Measurements from ENCODE around the gene MCL1. TPM values are rescaled to one million over a fixed set of nuclear protein-coding genes. Genes with fewer than 3 reads are reported as not detected.
A peak's percentile ranks its signal among the peaks of the same experiment; 100 is the strongest.

MCL1 gene
- total and polyA plus RNA-seq, 4 donors, result 109 to 336 (median 300) TPM

DNA sequence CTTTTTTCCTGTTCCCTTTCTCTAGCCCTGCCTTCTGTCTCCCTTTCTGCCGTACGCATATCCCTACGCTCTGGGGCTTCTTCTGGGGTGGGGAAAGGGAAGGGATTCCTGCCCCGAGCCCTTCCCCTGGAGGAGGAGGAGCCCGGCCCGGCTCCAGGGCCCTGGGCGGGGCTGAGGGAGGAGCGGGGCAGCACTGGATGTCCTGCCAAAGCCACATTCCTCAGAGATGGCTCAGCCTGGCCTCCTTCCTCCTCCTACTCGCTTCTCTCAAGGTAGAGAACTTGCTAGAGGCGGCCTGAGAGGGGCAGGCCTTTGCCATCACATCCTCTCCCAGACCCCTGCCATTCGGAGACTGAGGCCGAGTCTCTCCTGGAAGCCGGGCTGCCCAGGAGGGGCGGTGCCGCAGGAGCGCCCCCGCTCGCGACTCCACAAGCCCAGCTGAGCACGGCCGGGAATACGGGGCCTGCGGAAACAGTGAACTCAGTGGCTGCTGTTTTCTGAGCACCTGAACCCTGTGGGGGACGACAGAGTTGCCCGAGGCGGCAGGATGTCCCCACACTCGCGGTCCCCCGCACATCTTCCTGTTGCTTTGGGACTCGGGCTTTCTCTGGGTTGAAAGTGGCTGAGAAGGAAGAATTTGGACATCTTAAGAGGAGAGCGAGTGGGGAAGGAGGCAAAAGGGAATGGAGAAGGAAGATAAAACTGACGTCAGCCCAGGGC, 18.0 kb downstream of the MCL1 start:
- H3K9me3 ChIP-seq (ENCODE audit: control insufficient read depth in 4 of 4, insufficient read depth in 3 of 4, low read length in 3 of 4), result no peaks in the 10 kb centered on the region
- peak overlapping the region; percentile 96 to 99 for H3K27ac ChIP-seq (ENCODE audit: low read depth in 1 of 2, low read length in 1 of 2)
- H3K4me1 ChIP-seq (ENCODE audit: control insufficient read depth in 5 of 5, insufficient read depth in 5 of 5, low read length in 5 of 5), result peaks cover 19 to 43% (median 28%) of the 10 kb centered on the region in 5 donors
- no peaks in the 10 kb centered on the region for H3K27me3 ChIP-seq (ENCODE audit: control insufficient read depth in 3 of 3, insufficient read depth in 3 of 3, low read length in 2 of 3)
- H3K36me3 ChIP-seq (ENCODE audit: control insufficient read depth in 4 of 4, insufficient read depth in 4 of 4, low read length in 4 of 4), result peaks cover 0 to 15% (median 2%) of the 10 kb centered on the region in 4 donors
- TF ChIP-seq, protein P1, sequence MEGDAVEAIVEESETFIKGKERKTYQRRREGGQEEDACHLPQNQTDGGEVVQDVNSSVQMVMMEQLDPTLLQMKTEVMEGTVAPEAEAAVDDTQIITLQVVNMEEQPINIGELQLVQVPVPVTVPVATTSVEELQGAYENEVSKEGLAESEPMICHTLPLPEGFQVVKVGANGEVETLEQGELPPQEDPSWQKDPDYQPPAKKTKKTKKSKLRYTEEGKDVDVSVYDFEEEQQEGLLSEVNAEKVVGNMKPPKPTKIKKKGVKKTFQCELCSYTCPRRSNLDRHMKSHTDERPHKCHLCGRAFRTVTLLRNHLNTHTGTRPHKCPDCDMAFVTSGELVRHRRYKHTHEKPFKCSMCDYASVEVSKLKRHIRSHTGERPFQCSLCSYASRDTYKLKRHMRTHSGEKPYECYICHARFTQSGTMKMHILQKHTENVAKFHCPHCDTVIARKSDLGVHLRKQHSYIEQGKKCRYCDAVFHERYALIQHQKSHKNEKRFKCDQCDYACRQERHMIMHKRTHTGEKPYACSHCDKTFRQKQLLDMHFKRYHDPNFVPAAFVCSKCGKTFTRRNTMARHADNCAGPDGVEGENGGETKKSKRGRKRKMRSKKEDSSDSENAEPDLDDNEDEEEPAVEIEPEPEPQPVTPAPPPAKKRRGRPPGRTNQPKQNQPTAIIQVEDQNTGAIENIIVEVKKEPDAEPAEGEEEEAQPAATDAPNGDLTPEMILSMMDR (IDR thresholded peaks at IDR 0.05; ENCODE audit: control extremely low read depth, extremely low read depth), result no peak
- peak overlapping the region; percentile 47 for H3K4me3 ChIP-seq
- DNase-seq (peak; percentile 97 to 98 (median 98)), ATAC-seq (ENCODE audit: insufficient read depth, low FRiP score) (peak; percentile 82)
- peak overlapping the region; percentile 92 to 98 for H3K9ac ChIP-seq (ENCODE audit: insufficient read depth in 1 of 2, low read length in 2 of 2)
- 0 to 1% methylated on average over 32 of the region's 32 CpGs for WGBS, 2 donors

DNA sequence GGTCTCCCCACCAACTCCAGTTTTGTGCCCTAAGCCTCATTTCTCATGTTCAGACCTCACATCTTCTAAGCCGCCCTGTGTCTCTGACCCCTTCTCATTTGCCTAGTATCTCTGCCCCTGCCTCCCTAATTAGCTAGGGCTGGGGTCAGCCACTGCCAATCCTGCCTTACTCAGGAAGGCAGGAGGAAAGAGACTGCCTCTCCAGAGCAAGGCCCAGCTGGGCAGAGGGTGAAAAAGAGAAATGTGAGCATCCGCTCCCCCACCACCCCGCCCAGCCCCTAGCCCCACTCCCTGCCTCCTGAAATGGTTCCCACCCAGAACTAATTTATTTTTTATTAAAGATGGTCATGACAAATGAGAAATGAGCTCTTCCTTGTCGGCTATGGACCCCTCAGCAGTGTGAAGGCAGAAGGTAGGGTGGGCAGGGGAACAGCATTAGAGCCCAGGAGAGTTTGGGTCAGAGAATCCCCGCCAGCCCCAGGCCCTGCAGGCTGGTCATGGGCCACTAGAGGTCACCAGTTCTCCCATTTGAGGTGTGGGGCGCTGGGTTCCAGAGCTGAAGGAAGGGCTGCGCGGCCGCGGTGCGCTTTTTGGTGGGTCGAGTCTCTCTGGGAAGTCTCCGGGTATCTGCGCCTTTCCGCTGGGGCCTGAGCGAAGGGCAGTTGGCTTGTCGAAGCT, 18.7 kb downstream of the MCL1 start:
- H3K27ac ChIP-seq (ENCODE audit: low read depth in 1 of 2, low read length in 1 of 2), result peak overlapping the region; percentile 93 to 96
- peak overlapping the region; percentile 47 for H3K4me3 ChIP-seq
- peak in 2 of 3 donors; percentile 91 to 93 for DNase-seq
- TF ChIP-seq, protein P1 (IDR thresholded peaks at IDR 0.05; ENCODE audit: control extremely low read depth, extremely low read depth), result peak; percentile 72
- peaks cover 19 to 42% (median 28%) of the 10 kb centered on the region in 5 donors for H3K4me1 ChIP-seq (ENCODE audit: control insufficient read depth in 5 of 5, insufficient read depth in 5 of 5, low read length in 5 of 5)
- H3K9me3 ChIP-seq (ENCODE audit: control insufficient read depth in 4 of 4, insufficient read depth in 3 of 4, low read length in 3 of 4), result no peaks in the 10 kb centered on the region
- peak; percentile 46 for ATAC-seq (ENCODE audit: insufficient read depth, low FRiP score)
- 17% methylated on average over 17 of the region's 17 CpGs for WGBS, 2 donors
- peak overlapping the region; percentile 90 to 92 for H3K9ac ChIP-seq (ENCODE audit: insufficient read depth in 1 of 2, low read length in 2 of 2)
- H3K27me3 ChIP-seq (ENCODE audit: control insufficient read depth in 3 of 3, insufficient read depth in 3 of 3, low read length in 2 of 3), result no peaks in the 10 kb centered on the region
- H3K36me3 ChIP-seq (ENCODE audit: control insufficient read depth in 4 of 4, insufficient read depth in 4 of 4, low read length in 4 of 4), result peaks cover 0 to 15% (median 3%) of the 10 kb centered on the region in 4 donors

DNA sequence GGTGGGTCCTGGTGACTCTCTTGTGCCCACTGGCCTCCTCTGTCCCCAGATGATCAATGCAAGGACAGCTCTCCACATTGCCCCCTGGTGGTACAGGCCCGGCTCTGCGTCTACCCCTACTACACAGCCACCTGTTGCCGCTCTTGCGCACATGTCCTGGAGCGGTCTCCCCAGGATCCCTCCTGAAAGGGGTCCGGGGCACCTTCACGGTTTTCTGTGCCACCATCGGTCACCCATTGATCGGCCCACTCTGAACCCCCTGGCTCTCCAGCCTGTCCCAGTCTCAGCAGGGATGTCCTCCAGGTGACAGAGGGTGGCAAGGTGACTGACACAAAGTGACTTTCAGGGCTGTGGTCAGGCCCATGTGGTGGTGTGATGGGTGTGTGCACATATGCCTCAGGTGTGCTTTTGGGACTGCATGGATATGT, 19.4 kb downstream of the MCL1 start:
- H3K4me3 ChIP-seq, result no peak overlapping the region
- 24 to 31% methylated on average over 9 of the region's 9 CpGs for WGBS, 2 donors
- ATAC-seq (ENCODE audit: insufficient read depth, low FRiP score), result no peak

More for the DNA sequence above, 19.4 kb downstream of the MCL1 start:
- Histone ChIP-seq H3K27me3 (ENCODE audit: control insufficient read depth in 3 of 3, insufficient read depth in 3 of 3, low read length in 2 of 3) (no peaks in the 10 kb centered on the region), H3K9ac (ENCODE audit: insufficient read depth in 1 of 2, low read length in 2 of 2) (peak overlapping the region in 1 of 2 donors; percentile 61), H3K9me3 (ENCODE audit: control insufficient read depth in 4 of 4, insufficient read depth in 3 of 4, low read length in 3 of 4) (no peaks in the 10 kb centered on the region), H3K27ac (ENCODE audit: low read depth in 1 of 2, low read length in 1 of 2) (peak overlapping the region; percentile 93 to 96), H3K36me3 (ENCODE audit: control insufficient read depth in 4 of 4, insufficient read depth in 4 of 4, low read length in 4 of 4) (peaks cover 0 to 21% (median 7%) of the 10 kb centered on the region in 4 donors), H3K4me1 (ENCODE audit: control insufficient read depth in 5 of 5, insufficient read depth in 5 of 5, low read length in 5 of 5) (peaks cover 19 to 42% (median 28%) of the 10 kb centered on the region in 5 donors)
- DNase-seq, result peak; percentile 60 to 68 (median 67)
- TF ChIP-seq, protein P1 (IDR thresholded peaks at IDR 0.05; ENCODE audit: control extremely low read depth, extremely low read depth), result peak; percentile 62
